Left forelimb (tissue), 1 donor: ENCODE measurements around the gene GNPAT.

ENCODE experiments used
- DNase-seq: peaks from one replicate; pipeline ENCODE4 v3.0.0-alpha.2; 2018; ENCODE audit warnings: low spot score

GNPAT gene

DNA sequence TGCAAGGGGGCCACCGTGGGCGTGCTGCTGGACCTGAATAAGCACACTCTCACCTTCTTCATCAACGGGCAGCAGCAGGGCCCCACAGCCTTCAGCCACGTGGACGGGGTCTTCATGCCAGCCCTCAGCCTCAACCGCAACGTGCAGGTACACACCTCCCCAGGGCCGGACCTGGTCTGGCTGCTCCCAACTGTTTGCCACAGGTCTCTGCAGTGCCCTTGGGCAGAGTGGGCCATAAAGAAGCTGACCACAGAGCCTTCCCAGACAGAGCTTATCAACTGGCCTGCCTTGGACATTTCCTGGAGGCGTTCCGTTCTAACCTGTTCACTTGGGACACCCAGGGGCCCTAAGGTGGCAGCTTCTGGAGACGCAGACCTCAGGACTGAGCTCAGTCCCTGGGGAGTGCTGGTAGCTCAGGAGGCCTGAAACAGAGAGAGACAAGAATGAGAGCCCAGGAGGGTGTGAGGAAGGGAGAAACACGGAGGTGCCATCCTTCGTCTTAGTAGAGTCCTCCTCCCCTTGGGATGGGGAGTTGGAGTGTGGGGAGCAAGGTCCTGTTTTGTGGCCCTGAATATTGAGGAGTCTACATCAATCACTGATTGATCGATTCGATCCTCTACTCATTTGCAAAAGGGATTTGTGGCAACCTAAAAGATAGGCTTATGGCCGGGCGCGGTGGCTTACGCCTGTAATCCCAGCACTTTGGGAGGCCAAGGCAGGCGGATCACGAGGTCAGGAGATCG lies 27.0 kb upstream of the GNPAT start:
- DNase-seq = no peak

DNA sequence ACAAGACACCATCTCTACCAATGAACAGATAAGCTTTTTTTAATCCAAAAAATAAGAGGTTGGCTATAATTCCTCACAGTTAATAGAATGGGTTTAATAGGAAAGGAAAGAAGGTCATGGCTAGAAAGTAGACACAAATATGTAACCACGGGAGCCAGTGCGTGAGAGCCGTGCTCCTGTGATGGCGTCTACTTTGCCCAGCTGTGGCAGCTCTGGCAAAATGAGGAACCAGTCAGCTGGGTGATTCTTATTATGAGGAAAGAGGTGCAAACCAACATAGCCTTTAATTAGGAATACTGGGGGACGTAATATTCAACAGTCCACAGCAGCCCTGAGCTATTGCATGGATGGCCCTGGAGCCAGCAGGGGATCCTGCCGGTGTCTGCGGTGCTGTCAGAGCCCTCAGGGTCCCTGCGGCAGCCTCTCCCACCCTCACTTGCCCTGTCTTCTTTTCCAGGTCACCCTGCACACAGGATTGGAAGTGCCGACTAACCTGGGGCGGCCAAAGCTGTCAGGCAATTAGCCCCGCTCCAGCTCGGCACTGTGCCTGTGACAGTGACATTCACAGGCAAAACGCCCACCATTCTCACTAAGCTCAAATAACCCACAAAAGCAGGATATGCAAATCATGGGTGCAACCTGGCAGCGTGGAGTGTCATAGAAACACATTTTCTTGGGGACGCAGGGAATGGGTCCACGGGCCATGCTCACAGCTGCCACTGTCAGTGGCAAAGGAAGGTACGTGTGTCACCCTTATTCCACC lies 25.9 kb upstream of the GNPAT start:
- no peak for DNase-seq

DNA sequence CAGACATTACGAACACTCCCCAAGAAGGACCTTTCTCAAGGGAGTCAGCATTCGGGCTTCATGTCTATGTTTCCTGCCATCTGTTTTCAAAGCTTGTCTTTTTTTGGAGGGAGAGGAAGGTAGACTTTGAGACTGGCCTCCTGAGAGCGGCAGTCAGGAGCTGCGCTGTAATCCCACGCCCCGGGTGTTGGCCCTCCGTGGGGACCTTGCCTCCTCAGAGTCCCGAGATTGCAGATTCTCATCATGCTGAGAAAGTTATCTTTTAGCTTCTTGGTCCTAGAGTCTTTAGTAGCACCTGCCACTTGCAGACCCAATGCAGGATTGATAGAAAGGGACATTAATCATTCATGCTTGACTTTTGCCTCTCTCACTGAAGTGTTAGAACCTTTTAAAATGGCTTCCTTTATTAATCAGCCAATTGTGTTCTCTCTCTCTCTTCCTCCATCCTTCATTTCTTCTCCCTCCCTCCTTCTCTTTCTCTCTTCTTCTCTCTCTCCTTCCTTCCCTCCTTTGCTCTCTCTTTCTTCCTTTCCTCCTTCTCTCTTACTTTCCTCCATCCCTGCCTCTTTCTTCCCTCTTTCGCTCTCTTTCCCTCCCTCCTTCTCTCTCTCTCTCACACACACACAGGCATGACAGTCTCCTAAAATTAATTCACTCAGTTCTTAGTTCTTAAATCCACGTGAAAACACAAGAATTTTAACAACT lies 25.2 kb upstream of the GNPAT start:
- DNase-seq = no peak

DNA sequence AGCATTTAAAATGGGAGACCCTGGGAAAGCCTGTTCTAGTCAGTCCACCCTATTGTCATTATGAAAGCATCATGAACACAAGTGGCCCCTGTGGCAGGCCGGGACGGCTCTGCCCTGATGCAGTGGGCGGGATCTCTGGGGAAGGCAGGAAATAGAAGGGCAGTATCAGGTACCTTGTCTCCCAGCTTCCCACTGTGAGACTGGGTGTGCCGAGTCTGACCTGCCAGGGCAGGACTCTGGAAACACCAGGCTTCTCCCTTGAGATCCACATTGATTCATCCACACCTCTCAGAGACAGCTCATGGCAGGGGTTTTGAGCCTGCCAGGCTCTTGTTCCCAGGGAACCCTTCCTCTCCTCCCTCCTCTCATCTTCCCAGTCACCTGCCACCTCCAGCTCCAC lies 24.5 kb upstream of the GNPAT start:
- no peak for DNase-seq

DNA sequence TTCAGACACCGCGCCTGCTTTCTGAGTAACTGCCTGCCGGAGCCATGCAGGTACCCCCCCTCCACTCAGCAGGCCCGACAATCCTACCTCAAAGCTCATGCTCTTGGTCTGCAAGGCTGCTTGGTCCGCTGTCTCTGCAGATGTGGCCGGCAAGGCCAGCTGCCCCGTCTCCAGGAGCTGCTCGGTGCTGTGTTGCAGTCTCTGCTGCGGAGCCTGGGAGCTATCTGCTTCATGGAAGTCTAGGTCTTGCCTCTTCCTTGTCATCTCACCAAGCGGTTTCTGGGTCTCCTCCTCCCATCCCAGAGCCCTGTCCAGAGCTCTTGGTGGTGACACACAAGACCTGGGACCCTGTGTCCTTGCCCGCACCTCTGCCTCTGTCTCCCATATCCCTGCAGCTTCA lies 24.0 kb upstream of the GNPAT start:
- no peak for DNase-seq

DNA sequence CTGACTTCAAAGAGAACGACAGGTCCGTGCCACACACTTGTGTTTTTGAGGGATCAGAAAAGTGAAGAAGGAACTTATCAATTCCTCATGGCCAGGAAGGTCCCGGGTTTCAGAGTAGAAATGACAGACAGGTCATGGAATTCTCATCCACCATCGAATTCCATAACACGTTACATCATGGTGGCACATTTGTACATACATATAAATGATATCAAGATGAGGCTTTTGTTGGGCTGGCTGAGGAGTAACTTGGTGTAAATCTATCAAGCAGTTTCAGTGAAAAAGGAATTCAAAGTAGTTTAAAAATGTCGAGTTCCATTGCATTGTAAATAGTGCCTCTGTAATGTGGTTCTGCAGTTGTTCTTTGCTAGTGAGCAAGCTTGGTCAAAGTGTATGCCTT lies 22.9 kb upstream of the GNPAT start:
- DNase-seq = no peak

DNA sequence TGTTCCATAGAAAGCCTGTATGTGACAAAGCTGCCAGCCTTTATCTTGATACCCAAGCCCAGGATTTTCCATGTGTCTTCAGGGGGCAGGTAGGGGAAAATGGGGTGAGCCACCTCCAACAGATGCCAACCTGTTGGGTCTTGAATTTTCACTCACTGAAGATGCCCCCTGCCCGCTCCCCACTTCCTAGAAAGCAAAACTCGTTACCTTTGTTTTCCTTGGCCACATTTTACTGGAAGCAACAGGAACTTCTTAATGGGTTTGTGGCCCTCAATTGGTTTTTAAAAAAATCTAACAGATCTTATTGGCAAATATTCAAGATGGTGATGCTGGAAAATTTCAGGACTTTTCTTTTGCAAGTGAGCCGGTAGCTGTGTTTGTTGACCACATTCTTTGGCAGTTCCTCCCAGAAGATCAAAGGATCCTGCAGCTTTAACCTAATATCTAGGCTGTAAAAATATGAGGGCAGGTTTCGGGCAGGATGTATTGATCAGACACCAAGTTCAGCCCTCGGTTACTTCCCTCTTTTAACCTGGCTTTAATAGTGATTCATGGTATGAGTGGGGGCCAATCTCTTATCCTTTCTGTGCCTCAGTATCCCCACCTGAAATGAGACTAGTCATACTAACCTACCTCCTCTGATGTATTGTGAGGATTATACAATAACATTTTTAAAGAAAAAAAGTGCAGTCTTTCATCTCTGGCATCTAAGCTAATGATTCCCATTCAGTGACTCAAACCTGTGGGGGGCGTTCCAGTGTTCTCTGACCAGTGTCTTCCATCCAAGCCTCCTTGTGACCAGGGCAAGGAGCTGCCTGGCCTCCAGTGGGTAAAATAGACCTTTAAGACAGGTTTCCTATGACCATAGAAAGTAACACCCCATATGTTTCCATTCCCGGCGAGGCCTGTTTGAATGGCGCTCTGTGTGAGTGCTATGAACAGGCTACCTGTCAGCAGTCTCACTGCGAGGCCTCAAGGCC lies 21.3 kb upstream of the GNPAT start:
- no peak for DNase-seq

DNA sequence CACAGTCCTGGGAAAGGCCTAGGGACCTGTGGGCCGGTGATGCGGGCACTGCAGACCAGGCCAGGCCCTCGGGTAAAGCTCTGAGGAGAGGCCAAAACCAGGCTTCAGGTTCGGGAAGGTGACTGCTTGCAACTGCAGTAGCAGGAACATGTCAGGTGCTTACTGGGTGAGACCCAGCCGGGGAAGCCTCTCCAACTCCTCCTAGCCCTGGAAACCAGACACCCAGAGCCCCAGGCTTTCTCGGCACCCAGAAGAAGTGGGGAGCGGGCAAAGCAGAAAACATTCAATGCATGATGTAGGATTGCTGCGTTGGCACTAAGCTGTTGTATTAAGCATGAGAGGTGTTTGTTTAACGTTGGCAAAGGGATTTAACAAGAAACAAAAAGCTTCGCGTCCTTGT lies 20.2 kb upstream of the GNPAT start:
- DNase-seq = no peak

DNA sequence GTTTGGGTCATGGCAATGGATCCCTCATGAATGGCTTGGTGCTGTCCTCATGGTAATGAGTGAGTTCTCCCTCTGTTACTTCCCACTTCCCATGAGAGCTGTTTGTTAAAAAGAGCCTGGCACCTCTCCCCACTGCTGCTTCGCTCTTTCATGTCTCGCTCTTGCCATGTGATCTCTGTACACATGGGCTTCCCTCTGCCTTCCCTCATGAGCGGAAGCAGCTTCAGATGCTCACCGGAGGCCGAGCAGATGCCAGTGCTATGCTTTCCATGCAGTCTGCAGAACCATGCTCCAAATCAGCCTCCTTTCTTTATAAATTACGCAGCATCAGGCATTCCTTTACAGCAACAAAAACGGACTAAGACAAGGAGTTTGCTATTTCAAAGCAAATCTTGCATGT lies 14.9 kb upstream of the GNPAT start:
- no peak for DNase-seq

DNA sequence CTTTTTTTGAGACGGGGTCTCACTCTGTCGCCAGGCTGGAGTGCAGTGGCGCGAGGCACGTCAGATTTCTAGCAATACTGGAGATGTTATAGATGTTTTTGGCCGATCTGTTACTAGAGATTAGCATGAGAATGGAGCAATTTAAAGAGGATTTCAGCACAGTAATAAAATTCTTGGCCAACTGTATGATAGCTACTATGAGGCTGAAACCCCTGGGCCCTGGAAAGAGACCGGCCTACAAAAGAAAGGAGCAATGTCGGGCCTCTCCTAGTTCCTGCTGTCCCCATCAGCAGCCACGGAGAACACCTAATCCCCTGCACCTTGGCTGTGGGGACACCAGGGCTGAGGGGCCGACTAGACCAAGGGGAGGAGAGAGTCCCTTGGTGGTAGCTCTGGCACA lies 9.5 kb upstream of the GNPAT start:
- no peak for DNase-seq

DNA sequence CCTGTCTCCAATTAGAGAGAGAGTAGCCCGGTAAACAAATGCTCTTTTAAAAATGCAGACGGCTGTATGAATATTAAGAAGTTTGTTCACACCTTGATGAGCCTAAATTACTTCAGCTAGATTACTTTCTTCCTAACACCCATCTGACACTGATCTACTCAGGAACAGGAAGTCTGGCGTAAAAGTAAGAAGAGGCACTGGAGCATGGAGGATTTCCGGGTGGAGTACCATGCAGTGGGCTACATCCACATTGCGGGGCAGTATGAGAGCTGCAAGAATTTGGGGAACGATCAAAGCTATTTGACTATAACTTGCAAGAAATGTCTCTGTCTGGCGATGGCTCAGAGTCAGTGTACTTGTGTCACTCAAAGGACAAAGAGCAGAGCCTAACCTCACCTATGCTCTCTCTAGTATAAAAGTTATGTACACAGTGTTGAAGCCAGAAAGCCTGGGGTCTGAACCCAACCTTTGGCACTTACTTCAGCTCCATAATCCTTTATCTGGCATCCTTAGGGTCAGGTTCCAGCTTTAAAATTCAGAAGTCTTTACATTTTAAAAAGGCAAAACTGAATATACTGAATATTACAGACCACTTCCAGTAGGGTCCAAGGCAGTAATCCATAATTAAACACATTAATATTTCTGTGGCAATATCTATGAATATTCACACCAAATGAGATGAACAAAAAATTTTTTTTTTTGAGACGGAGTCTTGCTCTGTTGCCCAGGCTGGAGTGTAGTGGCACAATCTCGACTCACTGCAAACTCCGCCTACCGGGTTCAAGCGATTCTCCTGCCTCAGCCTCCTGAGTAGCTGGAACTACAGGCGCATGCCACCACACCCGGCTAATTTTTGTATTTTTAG lies 7.9 kb upstream of the GNPAT start:
- DNase-seq = no peak

DNA sequence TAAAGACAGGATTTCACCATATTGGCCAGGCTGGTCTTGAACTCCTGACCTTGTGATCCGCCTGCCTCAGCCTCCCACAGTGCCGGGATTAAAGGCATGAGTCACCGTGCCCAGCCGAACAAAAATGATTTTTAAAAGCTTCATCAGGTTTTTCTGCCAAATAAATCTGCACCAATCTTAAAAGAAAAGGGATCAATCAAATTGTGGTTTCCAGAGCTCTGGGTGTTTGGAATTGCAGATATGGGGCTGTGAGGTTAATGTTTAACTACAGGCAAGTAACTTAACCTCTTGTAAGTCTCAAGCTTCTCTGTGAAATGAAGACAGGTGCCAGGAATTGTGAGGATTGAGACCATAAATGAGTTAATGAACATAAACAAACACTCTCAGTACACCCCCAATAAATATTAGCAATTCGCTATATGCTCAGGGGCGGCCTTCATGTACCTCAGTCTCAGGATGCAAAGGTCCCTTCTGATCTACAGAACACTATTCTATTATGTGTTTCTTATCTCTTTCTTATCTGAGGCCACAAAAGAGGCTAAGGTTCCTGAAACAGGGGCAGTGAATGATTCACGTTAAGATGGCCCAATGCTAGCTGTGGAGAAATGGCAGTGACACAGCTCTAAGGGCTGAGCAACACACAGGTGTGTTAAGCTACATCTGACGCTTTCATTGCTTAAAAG lies 7.1 kb upstream of the GNPAT start:
- no peak for DNase-seq

DNA sequence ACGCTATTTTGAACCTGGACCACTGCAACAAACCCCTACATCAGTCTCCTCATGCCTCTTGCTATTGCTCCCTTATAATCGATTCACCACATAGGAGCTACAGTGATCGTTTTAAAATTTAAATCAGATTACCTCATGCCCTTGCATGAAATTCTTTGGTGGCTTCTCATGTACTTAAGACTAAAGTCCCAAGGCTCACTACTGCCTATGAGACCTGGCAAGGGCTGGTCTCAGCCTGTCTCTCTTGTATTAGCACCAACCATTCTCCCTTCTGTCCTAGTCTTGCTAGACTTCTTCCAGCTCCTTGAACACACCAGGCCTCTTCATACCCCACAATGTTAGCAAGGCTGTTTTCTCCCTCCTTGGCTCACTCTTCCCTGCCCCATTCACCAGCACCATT lies 6.5 kb upstream of the GNPAT start:
- no peak for DNase-seq

DNA sequence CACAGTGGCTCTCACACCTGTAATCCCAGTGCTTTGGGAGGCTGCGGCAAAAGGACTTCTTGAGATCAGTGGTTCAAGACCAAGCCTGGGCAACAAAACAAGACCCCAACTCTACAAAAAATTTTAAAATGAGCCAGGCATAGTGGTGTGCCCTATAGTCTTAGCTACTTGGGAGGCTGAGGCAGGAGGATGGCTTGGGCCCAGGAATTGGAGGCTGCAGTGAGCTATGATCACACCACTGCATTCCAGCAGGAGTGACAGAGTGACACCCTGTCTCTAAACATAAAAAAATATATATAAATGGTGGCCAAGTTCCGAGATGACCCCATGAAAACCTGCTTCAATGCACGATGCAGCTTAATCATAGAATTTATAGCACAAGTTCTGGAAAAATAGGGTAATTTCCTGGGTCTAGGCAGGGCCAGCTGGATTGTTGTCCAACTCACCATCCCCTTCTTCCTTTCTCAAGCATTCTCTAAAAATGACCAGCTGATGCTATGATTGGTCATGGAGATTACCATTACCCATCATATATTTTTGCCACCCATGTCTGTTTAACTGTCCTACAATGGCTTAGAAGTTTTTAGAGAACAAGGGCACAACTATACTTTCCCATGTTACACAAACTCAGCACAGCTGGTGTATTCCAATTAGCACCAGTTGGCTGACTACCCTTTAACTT lies 5.3 kb upstream of the GNPAT start:
- DNase-seq = no peak

DNA sequence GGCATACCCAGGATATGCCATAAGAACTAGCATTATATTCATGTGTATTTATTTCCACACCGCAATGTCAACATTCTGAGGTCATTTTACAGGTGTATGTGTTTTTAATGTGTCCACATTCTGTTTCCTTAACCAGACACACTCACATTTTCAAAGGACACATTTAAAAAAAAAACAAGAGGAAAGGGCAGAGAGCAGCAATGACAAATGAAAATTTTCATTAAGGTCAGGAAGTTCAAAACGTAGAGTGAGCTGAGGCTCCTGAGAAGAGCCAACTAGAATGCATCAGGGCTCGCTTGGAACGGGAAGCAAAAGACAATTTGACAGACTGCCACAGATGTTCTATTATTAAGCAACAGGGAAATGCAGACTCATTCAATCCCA lies 4.8 kb upstream of the GNPAT start:
- no peak for DNase-seq

DNA sequence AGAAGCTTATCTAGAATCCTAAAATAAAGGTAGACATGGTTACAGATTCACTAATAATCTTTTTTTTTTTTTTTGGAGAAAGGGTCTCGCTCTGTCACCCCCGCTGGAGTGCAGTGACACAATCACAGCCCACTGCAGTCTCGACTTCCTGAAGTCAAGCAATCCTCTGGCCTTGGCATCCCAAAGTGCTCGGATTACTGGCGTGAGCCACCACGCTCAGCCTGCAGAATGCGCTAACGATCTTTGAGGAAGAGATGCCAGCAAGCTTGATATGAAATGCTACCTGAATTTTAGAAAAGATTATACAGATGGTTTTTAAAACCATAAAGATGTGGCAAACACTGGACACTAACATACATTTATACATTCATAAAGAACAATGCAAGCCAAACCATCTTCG lies 4.1 kb upstream of the GNPAT start:
- no peak for DNase-seq

DNA sequence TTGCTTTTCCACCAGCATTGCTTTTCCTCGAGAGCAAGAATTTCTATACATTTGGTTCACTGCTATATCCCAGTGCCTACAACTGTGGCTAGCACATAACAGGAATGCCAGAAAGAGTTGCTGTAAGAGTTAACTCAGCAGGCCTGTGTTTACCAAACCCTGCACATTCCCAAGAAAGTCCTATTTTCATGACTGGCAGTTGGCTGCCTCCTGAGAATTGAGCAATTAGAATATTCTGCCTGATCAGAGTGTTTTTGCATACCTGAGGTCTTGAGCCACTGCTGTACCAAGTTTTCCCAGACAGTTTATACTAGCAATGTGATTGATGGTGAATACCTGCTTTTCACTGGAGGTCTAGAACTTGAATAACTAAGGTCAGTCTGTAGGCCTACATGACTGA lies 2.7 kb upstream of the GNPAT start:
- no peak for DNase-seq

DNA sequence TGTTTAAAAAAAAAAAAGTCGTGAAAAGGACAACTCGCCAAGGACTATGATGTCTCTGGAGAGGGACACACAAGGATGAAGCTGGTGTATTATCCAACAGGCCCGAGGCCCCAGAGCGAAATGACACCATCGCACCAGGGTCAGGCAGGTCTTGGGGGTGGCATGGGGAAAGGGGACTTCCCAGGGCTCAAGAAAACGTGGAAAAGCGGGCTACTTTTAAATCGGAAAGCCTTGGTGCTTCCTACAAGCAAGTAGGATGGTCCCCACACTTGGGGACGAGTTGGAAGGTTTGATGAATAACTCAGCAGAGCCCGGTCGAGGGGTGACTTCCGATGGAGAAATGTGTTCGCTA lies 505 bp upstream of the GNPAT start:
- DNase-seq = no peak

DNA sequence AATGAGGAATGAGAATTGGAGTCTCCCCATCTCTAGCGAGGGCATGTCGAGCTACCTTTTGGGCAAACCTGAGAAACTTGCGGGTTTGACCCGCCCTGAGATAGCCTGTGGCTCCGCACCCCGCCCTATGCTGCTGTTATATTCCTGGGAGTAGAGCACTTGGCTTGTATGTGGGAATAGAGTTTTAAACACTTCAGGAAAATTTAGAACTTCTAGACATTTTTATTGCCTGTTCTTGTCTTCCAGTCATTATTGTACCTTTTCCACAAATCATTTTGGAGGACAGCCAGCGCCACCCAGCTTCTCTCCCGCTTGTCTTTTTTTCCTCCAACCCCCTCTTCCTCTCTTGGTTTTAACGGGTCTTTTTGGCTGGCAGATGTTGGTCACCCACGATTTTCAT lies 738 bp downstream of the GNPAT start:
- DNase-seq = no peak
